ENCODE measurements around the gene SLC23A3. TPM values are rescaled to one million over a fixed set of nuclear protein-coding genes. Genes with fewer than 3 reads are reported as not detected.

SLC23A3 gene
- total and polyA plus RNA-seq, 9 of the 15 experiments (the other 6 are each of a cell fraction or from before 2014, with no cell fraction given), result 0.06 to 0.64 (median 0.16) TPM

- TF ChIP-seq ELF1 (tag; IDR thresholded peaks at IDR 0.05), result no peak
- peak; percentile 31; the same call in 1 of the 2 replicates for TF ChIP-seq REST (IDR thresholded peaks at IDR 0.05; ENCODE audit: borderline replicate concordance)
- TF ChIP-seq REST (CRISPR knock-in tag; IDR thresholded peaks at IDR 0.05; ENCODE audit: low read depth), result no peak
- 0 out of 4 replicates have a peak, but pooled peaks of 1 of the 2 experiments have one; percentile 23 for TF ChIP-seq SRF (CRISPR knock-in tag; IDR thresholded peaks at IDR 0.05)
- peak; percentile 25; the same call in 1 of the 2 replicates for TF ChIP-seq TOE1 (IDR thresholded peaks at IDR 0.05; ENCODE audit: borderline replicate concordance)
- no peak for TF ChIP-seq TOE1 (CRISPR knock-in tag; IDR thresholded peaks at IDR 0.05; ENCODE audit: borderline replicate concordance, low read depth)
- TF ChIP-seq RAD21 (CRISPR knock-in tag; conservative IDR thresholded peaks at IDR 0.05 in 1 of 2, IDR thresholded peaks at IDR 0.05 in 1 of 2), result peak; percentile 44 to 56
These were observed 1.4 kb upstream of the SLC23A3 start (continued) for GRCh38 chr2:219171231-219171651.
